Measurements from ENCODE around the gene SLC13A2.

SLC13A2 gene

GRCh38 chr17:28526381-28526780 is 52.9 kb downstream of the SLC13A2 start:
- POLR2A ChIA-PET: interaction anchor here (1.1 kb wide), 1 partner anchor 14 kb away, joined by 3 read pairs; no protein-coding TSS in a partner anchor
- no peak for DNase-seq (ENCODE audit: extremely low spot score)
- CTCF ChIA-PET: interaction anchor here (0.9 kb wide), 1 partner anchor 14 kb away, joined by 3 read pairs; no protein-coding TSS in a partner anchor
- TF ChIP-seq LEF1 (IDR thresholded peaks at IDR 0.05; ENCODE audit: borderline replicate concordance) (no peak), BHLHE40 (IDR thresholded peaks at IDR 0.05; ENCODE audit: borderline replicate concordance) (no peak), NFRKB (IDR thresholded peaks at IDR 0.05) (no peak), FOXK2 (IDR thresholded peaks at IDR 0.05) (no peak), SP1 (IDR thresholded peaks at IDR 0.05) (no peak), FOXM1 (IDR thresholded peaks at IDR 0.05; ENCODE audit: borderline replicate concordance) (no peak), TARDBP (IDR thresholded peaks at IDR 0.05) (no peak), FOXA1 (IDR thresholded peaks at IDR 0.05) (no peak), L3MBTL2 (conservative IDR thresholded peaks at IDR 0.05) (no peak), PKNOX1 (IDR thresholded peaks at IDR 0.05) (no peak), SUZ12 (IDR thresholded peaks at IDR 0.05) (no peak), ELF4 (IDR thresholded peaks at IDR 0.05) (no peak), ZNF384 (IDR thresholded peaks at IDR 0.05) (no peak), ARNT (IDR thresholded peaks at IDR 0.05) (no peak), HDGF (IDR thresholded peaks at IDR 0.05; ENCODE audit: borderline replicate concordance) (no peak), CTBP1 (IDR thresholded peaks at IDR 0.05; ENCODE audit: borderline replicate concordance) (no peak)

GRCh38 chr17:28527181-28527681 is 53.8 kb downstream of the SLC13A2 start:
- TF ChIP-seq TARDBP (IDR thresholded peaks at IDR 0.05): no peak
- TF ChIP-seq FOXK2 (IDR thresholded peaks at IDR 0.05): no peak
- no peak for TF ChIP-seq NFRKB (IDR thresholded peaks at IDR 0.05)
- TF ChIP-seq BHLHE40 (IDR thresholded peaks at IDR 0.05; ENCODE audit: borderline replicate concordance): no peak
- no peak for TF ChIP-seq ELF4 (IDR thresholded peaks at IDR 0.05)
- no peak for TF ChIP-seq L3MBTL2 (conservative IDR thresholded peaks at IDR 0.05)
- TF ChIP-seq LEF1 (IDR thresholded peaks at IDR 0.05; ENCODE audit: borderline replicate concordance): no peak
- no peak for TF ChIP-seq SP1 (IDR thresholded peaks at IDR 0.05)
- TF ChIP-seq PKNOX1 (IDR thresholded peaks at IDR 0.05): no peak
- no peak for TF ChIP-seq FOXM1 (IDR thresholded peaks at IDR 0.05; ENCODE audit: borderline replicate concordance)
- no peak for TF ChIP-seq FOXA1 (IDR thresholded peaks at IDR 0.05)
- TF ChIP-seq ARNT (IDR thresholded peaks at IDR 0.05): no peak
- TF ChIP-seq HDGF (IDR thresholded peaks at IDR 0.05; ENCODE audit: borderline replicate concordance): no peak
- TF ChIP-seq SUZ12 (IDR thresholded peaks at IDR 0.05): no peak
- no peak for TF ChIP-seq CTBP1 (IDR thresholded peaks at IDR 0.05; ENCODE audit: borderline replicate concordance)
- no peak for TF ChIP-seq ZNF384 (IDR thresholded peaks at IDR 0.05)
- DNase-seq (ENCODE audit: extremely low spot score): no peak
- POLR2A ChIA-PET: interaction anchor here (0.9 kb wide), 1 partner anchor 24 kb away, joined by 3 read pairs; no protein-coding TSS in a partner anchor
- CTCF ChIA-PET: interaction anchor here (0.9 kb wide), 1 partner anchor 13 kb away, joined by 3 read pairs; no protein-coding TSS in a partner anchor

- TF ChIP-seq FOXM1 (IDR thresholded peaks at IDR 0.05; ENCODE audit: borderline replicate concordance) (no peak), L3MBTL2 (conservative IDR thresholded peaks at IDR 0.05) (no peak), SP1 (IDR thresholded peaks at IDR 0.05) (no peak), ARNT (IDR thresholded peaks at IDR 0.05) (no peak), ELF4 (IDR thresholded peaks at IDR 0.05) (no peak), SUZ12 (IDR thresholded peaks at IDR 0.05) (no peak), BHLHE40 (IDR thresholded peaks at IDR 0.05; ENCODE audit: borderline replicate concordance) (no peak), LEF1 (IDR thresholded peaks at IDR 0.05; ENCODE audit: borderline replicate concordance) (no peak), PKNOX1 (IDR thresholded peaks at IDR 0.05) (no peak), NFRKB (IDR thresholded peaks at IDR 0.05) (no peak), ZNF384 (IDR thresholded peaks at IDR 0.05) (no peak), FOXK2 (IDR thresholded peaks at IDR 0.05) (no peak), FOXA1 (IDR thresholded peaks at IDR 0.05) (no peak), HDGF (IDR thresholded peaks at IDR 0.05; ENCODE audit: borderline replicate concordance) (no peak), CTBP1 (IDR thresholded peaks at IDR 0.05; ENCODE audit: borderline replicate concordance) (no peak), TARDBP (IDR thresholded peaks at IDR 0.05) (no peak)
- ChIA-PET POLR2A (interaction anchor here (0.9 kb wide), 1 partner anchor 25 kb away, joined by 3 read pairs; no protein-coding TSS in a partner anchor), CTCF (interaction anchor here (1.0 kb wide), 1 partner anchor 33 kb away, joined by 3 read pairs; no protein-coding TSS in a partner anchor)
- no peak for DNase-seq (ENCODE audit: extremely low spot score)
These were observed 54.4 kb downstream of the SLC13A2 start for GRCh38 chr17:28527859-28528258.

- ChIA-PET POLR2A (interaction anchor here (0.9 kb wide), 1 partner anchor 26 kb away, joined by 3 read pairs; no protein-coding TSS in a partner anchor), CTCF (interaction anchor here (1.0 kb wide), 1 partner anchor 33 kb away, joined by 3 read pairs; no protein-coding TSS in a partner anchor)
- TF ChIP-seq ELF4 (IDR thresholded peaks at IDR 0.05): no peak
- no peak for TF ChIP-seq HDGF (IDR thresholded peaks at IDR 0.05; ENCODE audit: borderline replicate concordance)
- no peak for TF ChIP-seq ARNT (IDR thresholded peaks at IDR 0.05)
- TF ChIP-seq FOXA1 (IDR thresholded peaks at IDR 0.05): no peak
- no peak for TF ChIP-seq NFRKB (IDR thresholded peaks at IDR 0.05)
- TF ChIP-seq FOXK2 (IDR thresholded peaks at IDR 0.05): no peak
- no peak for TF ChIP-seq SP1 (IDR thresholded peaks at IDR 0.05)
- no peak for TF ChIP-seq L3MBTL2 (conservative IDR thresholded peaks at IDR 0.05)
- TF ChIP-seq FOXM1 (IDR thresholded peaks at IDR 0.05; ENCODE audit: borderline replicate concordance): no peak
- no peak for TF ChIP-seq BHLHE40 (IDR thresholded peaks at IDR 0.05; ENCODE audit: borderline replicate concordance)
- TF ChIP-seq LEF1 (IDR thresholded peaks at IDR 0.05; ENCODE audit: borderline replicate concordance): no peak
- no peak for TF ChIP-seq PKNOX1 (IDR thresholded peaks at IDR 0.05)
- TF ChIP-seq ZNF384 (IDR thresholded peaks at IDR 0.05): no peak
- no peak for TF ChIP-seq CTBP1 (IDR thresholded peaks at IDR 0.05; ENCODE audit: borderline replicate concordance)
- no peak for TF ChIP-seq TARDBP (IDR thresholded peaks at IDR 0.05)
- no peak for TF ChIP-seq SUZ12 (IDR thresholded peaks at IDR 0.05)
- DNase-seq (ENCODE audit: extremely low spot score): no peak
These were observed 55.0 kb downstream of the SLC13A2 start for GRCh38 chr17:28528327-28529012.
